Measurements from ENCODE around the gene CDK9.

CDK9 gene

GRCh38 chr9:127770905-127771569 lies 14.8 kb upstream of the CDK9 start:
- DNase-seq (ENCODE audit: low spot score) (peak; percentile 98), ATAC-seq (ENCODE audit: low read depth) (peak; percentile 96)
- Histone ChIP-seq H3K27ac (ENCODE audit: poor library complexity, severe bottlenecking) (no peak overlapping the region), H3K4me1 (ENCODE audit: insufficient read depth, poor library complexity, severe bottlenecking) (peaks cover 5% of the 10 kb centered on the region), H3K27me3 (ENCODE audit: insufficient read depth, poor library complexity, severe bottlenecking) (no peaks in the 10 kb centered on the region), H3K9me3 (ENCODE audit: severe bottlenecking) (no peaks in the 10 kb centered on the region), H3K4me3 (ENCODE audit: severe bottlenecking) (peak overlapping the region; percentile 35), H3K36me3 (ENCODE audit: low read depth) (no peaks in the 10 kb centered on the region)
- no peak for TF ChIP-seq CTCF (IDR thresholded peaks at IDR 0.05; ENCODE audit: poor library complexity, severe bottlenecking)

GRCh38 chr9:127771570-127772189 lies 14.2 kb upstream of the CDK9 start:
- peaks cover 5% of the 10 kb centered on the region for H3K4me1 ChIP-seq (ENCODE audit: insufficient read depth, poor library complexity, severe bottlenecking)
- H3K27me3 ChIP-seq (ENCODE audit: insufficient read depth, poor library complexity, severe bottlenecking) = no peaks in the 10 kb centered on the region
- DNase-seq (ENCODE audit: low spot score) (no peak), ATAC-seq (ENCODE audit: low read depth) (no peak; the same call in 2 of the 3 replicates)
- H3K4me3 ChIP-seq (ENCODE audit: severe bottlenecking) = peak overlapping the region; percentile 35
- H3K36me3 ChIP-seq (ENCODE audit: low read depth) = no peaks in the 10 kb centered on the region
- no peaks in the 10 kb centered on the region for H3K9me3 ChIP-seq (ENCODE audit: severe bottlenecking)
- TF ChIP-seq CTCF (IDR thresholded peaks at IDR 0.05; ENCODE audit: poor library complexity, severe bottlenecking) = no peak
- H3K27ac ChIP-seq (ENCODE audit: poor library complexity, severe bottlenecking) = no peak overlapping the region

- Histone ChIP-seq H3K27me3 (ENCODE audit: insufficient read depth, poor library complexity, severe bottlenecking) (no peaks in the 10 kb centered on the region), H3K4me1 (ENCODE audit: insufficient read depth, poor library complexity, severe bottlenecking) (peaks cover 5% of the 10 kb centered on the region), H3K4me3 (ENCODE audit: severe bottlenecking) (no peak overlapping the region), H3K36me3 (ENCODE audit: low read depth) (no peaks in the 10 kb centered on the region), H3K9me3 (ENCODE audit: severe bottlenecking) (no peaks in the 10 kb centered on the region), H3K27ac (ENCODE audit: poor library complexity, severe bottlenecking) (no peak overlapping the region)
- TF ChIP-seq CTCF (IDR thresholded peaks at IDR 0.05; ENCODE audit: poor library complexity, severe bottlenecking) = no peak
- ATAC-seq (ENCODE audit: low read depth) (no peak), DNase-seq (ENCODE audit: low spot score) (no peak)
Observed at GRCh38 chr9:127772603-127773002, 13.2 kb upstream of the CDK9 start.

GRCh38 chr9:127773272-127773671 lies 12.6 kb upstream of the CDK9 start:
- no peak overlapping the region for H3K27ac ChIP-seq (ENCODE audit: poor library complexity, severe bottlenecking)
- no peak for ATAC-seq (ENCODE audit: low read depth)
- no peak for DNase-seq (ENCODE audit: low spot score)
- peaks cover 5% of the 10 kb centered on the region for H3K4me1 ChIP-seq (ENCODE audit: insufficient read depth, poor library complexity, severe bottlenecking)
- H3K27me3 ChIP-seq (ENCODE audit: insufficient read depth, poor library complexity, severe bottlenecking) = no peaks in the 10 kb centered on the region
- no peak overlapping the region for H3K4me3 ChIP-seq (ENCODE audit: severe bottlenecking)
- no peaks in the 10 kb centered on the region for H3K36me3 ChIP-seq (ENCODE audit: low read depth)
- no peaks in the 10 kb centered on the region for H3K9me3 ChIP-seq (ENCODE audit: severe bottlenecking)
- TF ChIP-seq CTCF (IDR thresholded peaks at IDR 0.05; ENCODE audit: poor library complexity, severe bottlenecking) = no peak

DNA sequence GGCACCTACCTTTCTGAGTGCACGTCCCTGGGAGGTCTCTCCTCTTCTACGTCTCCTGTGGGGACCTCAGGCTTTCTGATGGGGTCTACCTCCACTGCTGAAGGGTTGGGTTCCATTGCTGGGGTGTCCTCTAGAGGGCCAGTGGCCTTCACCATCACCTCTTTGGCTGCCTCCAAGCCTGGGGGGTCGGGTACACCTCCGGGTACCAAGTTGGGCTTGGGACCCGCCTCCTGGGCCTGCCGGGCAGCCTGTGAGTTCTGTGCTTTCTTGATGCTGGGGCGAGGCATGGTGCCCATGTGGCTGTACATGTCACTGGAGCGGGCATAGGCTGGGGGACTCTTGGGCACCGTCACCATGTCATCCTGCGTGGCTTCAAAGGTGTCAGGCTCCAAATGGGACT lies 11.9 kb upstream of the CDK9 start:
- no peaks in the 10 kb centered on the region for H3K27me3 ChIP-seq (ENCODE audit: insufficient read depth, poor library complexity, severe bottlenecking)
- peaks cover 5% of the 10 kb centered on the region for H3K4me1 ChIP-seq (ENCODE audit: insufficient read depth, poor library complexity, severe bottlenecking)
- no peak overlapping the region for H3K4me3 ChIP-seq (ENCODE audit: severe bottlenecking)
- no peak overlapping the region for H3K27ac ChIP-seq (ENCODE audit: poor library complexity, severe bottlenecking)
- no peaks in the 10 kb centered on the region for H3K9me3 ChIP-seq (ENCODE audit: severe bottlenecking)
- H3K36me3 ChIP-seq (ENCODE audit: low read depth) = no peaks in the 10 kb centered on the region
- ATAC-seq (ENCODE audit: low read depth) = no peak
- no peak for DNase-seq (ENCODE audit: low spot score)
- TF ChIP-seq CTCF (IDR thresholded peaks at IDR 0.05; ENCODE audit: poor library complexity, severe bottlenecking) = no peak
